Thyroid gland (tissue), 4 donors: ENCODE measurements around the gene PRPF6.

Experiments
- CTCF ChIP-seq, 6 experiments: fragments of 200-600 bp in 3 of 6; fragments of 450-650 bp in 3 of 6; sonication (generic) in 3 of 6; IDR thresholded peaks; one replicate each; pipeline ENCODE4 v1.5.1; 2016 to 2019; ENCODE audit warnings: antibody characterized with exemption in 6 of 6, mild to moderate bottlenecking in 2 of 6, inconsistent platforms in 1 of 6, moderate library complexity in 1 of 6
- POLR2A ChIP-seq, 2 donors: fragments of 450-650 bp; IDR thresholded peaks; one replicate each; pipeline ENCODE4 v1.6.1; 2017; ENCODE audit warnings: antibody characterized with exemption in 2 of 2, mild to moderate bottlenecking in 2 of 2, moderate library complexity in 1 of 2

- TF ChIP-seq POLR2A (IDR thresholded peaks at IDR 0.05) (no peak), CTCF (IDR thresholded peaks at IDR 0.05) (no peak)
Measured at GRCh38 chr20:63945031-63945658, 35.8 kb upstream of the PRPF6 start.
